NCI-H187 (cell line): ENCODE data around the gene LSM3.

Experiments used
- DNase-seq, 2 experiments: peaks; one replicate each; lab custom pipeline; 2025; lab: John Stamatoyannopoulos, UW

Gene LSM3

DNA sequence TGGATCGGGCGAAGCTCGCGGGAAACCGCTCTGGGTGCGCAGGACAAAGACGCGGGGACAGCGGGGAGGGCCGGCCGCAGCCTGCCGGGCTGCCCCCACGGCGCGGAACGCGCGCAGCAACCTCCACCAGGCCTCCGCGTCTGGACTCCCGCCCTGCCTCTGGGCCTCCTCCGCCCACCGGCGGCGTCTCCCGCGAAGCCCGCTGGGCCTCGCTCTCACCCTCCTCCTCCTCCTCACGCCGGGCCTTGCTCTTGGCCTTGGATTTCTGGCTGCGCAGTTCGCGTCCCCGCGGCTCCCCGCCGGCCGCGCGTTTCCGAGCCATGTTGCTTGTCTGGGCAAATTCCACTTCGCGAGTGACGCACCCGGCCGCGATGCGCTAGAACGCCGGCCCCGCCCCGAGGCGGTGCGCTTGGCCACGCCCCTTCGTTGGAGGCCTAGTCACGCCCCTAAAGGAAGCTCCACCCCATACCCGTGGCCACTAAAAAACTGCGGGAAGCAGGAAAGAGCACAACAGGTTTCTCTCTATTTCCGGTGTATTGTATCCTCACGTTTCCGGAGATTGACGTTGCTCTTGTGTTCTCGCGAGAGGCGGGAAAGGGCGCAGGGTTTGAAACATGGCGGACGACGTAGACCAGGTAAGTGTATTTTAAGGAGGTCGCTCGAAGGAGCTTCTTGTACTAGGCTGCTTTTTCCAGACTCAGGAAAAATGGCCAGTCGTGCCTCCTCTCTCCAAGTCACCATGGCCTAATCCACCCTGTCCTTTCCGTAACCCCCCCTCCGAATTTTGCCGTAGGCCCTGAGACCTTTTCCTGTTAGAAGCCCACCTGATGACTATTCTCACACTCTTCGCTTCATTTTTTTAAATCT lies at the start of gene LSM3, which contains the start of gene XPC:
LSM3 (plus strand) TSS at position 571 of the 867 bp plus-strand sequence; CDS start at position 615, 44 bp downstream.
XPC (minus strand) TSS at position 355 of the 867 bp plus-strand sequence; CDS start at position 322, 33 bp downstream.
- peak; percentile 60 to 87 for DNase-seq

DNA sequence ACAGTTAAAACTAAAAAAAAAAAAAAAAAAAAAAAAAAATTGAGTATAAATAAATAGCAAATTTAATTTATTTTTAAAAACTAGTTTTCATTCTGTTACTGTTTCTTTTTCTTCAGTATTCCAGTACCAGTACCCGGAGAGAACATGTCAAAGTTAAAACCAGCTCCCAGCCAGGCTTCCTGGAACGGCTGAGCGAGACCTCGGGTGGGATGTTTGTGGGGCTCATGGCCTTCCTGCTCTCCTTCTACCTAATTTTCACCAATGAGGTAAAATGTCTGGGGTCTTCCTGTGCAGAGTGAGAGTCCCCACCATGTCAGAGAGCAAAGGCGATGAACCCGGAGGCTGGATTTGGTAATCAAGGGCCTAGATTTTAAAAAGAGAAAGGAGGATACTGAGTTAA lies 49.3 kb upstream of the LSM3 start:
- no peak for DNase-seq

DNA sequence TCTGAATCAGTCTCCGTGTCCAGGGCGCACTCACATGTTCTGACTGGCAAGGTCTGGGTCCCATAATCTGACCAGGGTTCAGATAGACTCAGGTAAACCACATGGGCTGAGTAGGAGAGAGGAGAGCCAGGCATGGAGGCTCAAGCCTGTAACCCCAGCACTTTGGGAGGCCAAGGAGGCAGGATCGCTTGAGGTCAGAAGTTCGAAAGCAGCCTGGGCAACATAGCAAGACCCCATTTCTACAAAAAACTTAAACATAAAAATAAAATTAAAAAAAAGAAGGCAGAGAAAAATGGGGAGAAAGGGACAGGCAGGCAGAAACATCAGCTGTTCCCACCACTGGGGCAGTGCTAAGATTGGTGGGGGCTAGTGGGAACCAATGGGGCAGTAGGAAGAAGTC lies 48.4 kb upstream of the LSM3 start:
- DNase-seq: no peak

DNA sequence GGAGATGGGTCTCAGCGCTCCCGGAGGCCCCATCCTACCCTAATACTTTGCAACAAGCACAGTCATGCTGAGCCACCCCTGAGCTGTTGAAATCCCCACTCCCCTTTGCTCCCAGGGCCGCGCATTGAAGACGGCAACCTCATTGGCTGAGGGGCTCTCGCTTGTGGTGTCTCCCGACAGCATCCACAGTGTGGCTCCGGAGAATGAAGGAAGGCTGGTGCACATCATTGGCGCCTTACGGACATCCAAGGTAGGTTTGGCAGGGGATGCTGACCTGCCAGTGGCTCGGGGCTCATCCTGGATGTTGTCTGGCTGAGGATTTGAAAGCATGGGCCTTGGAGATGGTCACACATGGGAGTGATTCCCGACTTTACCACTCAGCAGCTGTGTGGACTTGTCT lies 47.9 kb upstream of the LSM3 start:
- DNase-seq: no peak

DNA sequence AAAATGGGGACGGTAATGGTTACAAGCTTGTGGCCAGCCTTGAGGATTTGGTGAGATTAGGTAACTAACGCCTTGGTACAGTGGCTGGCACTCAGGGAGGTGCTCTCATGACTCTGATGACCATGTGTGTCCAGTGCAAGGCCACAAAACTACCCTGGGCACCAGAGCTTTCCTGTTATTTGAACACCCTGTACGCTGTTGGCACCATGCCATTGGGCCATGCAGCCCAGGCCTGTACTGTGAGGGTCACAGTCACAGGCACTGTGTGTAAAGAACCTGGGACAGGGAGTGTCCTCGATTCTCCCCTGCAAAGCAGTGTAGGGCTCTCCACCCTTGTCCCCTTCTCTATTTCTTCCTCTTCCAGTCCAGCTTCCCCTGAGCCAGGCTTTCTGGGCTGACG lies 47.5 kb upstream of the LSM3 start:
- no peak for DNase-seq

DNA sequence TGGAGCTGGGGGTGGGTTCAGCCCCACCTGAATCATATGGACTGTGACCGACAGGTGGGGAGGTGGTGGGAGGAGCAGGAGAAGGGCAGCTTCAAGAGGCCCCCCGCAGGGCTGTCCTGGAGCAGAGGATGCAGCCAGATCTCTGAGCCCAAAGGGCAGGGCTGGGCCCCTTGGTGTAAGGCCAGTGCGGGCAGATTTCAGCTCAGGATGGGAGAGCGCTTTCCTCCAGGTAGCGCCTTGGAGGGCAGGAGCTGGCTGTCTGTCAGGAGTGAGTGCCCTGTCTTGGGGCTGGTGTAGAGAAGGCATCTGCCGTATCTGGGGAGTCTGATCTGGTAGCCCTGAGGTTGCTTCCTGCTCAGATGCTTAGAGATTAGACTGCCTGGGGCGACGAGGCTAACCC lies 46.5 kb upstream of the LSM3 start:
- DNase-seq: no peak

DNA sequence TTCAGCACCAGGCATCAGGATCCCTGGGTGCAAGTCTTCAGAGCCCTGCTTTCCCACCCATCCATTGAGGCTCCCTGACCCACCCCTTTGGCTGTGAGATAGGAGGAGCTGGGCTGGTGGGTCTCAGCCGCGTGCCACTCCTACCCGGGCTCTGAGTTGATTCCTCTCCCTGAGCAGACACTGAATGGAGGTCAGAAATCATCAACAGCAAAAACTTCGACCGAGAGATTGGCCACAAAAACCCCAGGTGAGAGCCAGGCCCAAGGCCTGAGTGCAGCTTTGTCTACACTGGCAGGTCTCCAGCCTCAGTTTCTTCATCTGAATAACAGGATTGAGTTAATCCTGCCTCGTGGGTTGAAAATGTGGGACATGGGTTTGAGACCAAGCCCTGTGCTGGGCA lies 45.9 kb upstream of the LSM3 start:
- DNase-seq: no peak

DNA sequence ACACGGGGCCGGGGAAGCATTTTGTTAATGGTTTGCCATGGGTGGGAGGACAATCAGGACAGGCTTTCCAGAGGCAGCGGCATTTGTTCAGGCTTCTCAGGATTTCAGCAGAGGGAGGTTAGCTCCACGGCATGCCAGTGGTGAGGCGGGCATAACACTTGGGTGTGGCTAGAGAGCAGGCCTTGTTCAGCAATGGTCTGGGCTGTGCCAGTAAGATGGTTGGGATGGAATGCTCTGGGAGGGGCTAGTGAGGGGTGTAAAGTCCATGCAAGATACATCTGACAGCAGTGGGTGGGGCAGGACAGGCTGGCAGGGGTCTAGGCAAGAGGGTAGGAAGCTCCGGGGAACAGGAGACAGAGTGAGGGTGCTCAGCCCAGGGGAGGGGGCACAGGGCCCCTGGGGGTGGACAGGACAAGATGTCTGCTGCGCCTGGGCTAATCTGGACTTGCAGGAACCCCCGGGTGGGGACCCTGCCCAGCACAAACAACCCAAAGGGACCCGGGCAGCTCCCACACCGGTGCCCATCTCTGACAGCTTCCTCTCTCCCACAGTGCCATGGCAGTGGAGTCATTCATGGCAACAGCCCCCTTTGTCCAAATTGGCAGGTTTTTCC lies 45.3 kb upstream of the LSM3 start:
- DNase-seq: no peak

DNA sequence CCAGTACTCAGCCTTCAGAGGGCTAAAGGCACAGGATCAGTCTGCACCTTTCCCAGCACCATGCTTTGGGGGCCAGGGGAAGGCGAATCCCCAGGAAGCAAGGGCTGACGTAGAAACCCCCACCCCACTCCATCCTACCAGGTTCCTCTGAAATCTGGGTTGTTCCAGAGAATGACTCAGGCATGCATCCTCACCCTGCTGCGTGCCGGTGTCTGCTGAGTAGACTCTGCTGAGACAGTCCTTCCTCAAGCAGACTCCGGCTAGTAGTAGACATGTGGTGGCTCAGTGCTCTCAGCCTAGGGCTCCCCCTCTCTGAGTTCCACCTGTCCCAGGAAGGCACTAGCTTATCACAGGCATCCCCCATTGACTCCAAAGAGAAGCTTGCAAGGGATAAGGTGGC lies 44.7 kb upstream of the LSM3 start:
- DNase-seq: no peak

DNA sequence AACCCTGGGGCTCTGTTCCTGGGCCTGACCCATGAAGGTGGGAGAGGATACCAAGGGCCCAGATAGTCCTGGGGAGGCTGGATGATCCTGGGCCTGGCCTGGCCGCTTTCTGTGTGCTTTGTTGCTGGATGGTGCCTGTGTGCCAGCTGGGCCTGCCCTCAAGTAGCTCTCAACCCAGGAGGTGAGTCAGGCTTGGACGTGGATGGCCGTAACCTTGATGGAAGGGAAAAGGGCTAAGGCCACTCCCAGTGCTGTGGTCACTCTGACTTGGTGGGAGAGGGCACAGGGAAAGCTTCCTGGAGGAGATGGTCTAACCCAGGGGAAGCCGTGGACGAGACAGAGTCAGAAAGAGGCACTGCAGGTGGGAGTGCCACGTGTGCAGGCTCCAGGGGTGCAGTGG lies 44.3 kb upstream of the LSM3 start:
- DNase-seq: no peak

DNA sequence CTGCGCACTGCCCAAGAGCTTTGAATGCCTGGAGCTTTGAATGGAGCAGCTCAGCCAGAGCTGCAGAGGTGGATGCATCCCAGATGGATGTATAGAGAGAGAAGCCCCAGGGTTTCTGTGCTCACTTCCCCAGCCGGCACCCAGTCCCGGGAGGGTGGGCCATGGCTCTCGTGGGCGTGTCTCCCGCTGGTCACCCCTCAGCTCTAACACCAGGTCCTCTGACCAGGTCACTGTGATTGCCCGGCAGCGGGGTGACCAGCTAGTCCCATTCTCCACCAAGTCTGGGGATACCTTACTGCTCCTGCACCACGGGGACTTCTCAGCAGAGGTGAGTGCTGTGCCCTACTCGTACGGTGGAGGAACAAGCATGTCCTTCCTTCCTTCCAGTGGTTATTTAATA lies 43.0 kb upstream of the LSM3 start:
- no peak for DNase-seq

DNA sequence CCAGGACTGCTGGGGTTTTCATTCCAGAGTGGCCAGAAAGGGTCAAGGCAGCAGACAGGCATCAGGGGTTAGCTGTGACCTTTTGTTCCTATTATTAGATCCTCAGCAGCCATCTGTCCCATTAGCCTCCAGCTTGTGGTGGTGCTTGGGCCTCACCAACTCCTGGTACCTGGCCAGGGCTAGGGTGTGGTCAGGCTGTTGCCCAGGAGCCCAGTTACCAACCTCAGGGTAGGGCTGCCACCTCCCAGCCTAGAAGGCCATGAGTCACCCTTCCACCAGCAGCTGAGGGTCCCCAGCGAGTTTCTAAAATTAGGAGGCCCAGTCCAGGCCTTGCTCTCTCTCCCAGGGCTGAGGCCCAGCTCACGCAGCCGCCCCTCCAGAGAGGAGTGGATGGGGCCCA lies 41.6 kb upstream of the LSM3 start:
- no peak for DNase-seq

DNA sequence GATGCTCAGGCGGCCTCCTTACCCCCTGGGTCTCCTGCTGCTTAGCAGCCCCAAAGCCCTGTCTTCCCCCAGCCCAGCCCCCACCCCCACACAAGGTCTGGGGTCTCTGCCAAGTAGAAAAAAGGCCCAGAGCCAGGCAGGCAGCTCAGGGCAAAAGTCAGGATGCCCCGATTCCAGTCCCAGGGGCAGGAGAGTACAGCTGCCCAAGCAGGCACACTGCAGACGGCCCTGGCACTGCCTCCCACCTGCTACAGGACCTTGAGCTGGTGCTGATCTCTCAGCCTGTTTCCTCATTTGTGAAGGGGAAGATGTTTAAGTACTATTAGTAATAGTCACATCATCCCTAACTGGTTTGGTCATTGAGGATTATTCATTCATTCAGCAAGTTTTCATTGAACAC lies 41.2 kb upstream of the LSM3 start:
- no peak for DNase-seq

DNA sequence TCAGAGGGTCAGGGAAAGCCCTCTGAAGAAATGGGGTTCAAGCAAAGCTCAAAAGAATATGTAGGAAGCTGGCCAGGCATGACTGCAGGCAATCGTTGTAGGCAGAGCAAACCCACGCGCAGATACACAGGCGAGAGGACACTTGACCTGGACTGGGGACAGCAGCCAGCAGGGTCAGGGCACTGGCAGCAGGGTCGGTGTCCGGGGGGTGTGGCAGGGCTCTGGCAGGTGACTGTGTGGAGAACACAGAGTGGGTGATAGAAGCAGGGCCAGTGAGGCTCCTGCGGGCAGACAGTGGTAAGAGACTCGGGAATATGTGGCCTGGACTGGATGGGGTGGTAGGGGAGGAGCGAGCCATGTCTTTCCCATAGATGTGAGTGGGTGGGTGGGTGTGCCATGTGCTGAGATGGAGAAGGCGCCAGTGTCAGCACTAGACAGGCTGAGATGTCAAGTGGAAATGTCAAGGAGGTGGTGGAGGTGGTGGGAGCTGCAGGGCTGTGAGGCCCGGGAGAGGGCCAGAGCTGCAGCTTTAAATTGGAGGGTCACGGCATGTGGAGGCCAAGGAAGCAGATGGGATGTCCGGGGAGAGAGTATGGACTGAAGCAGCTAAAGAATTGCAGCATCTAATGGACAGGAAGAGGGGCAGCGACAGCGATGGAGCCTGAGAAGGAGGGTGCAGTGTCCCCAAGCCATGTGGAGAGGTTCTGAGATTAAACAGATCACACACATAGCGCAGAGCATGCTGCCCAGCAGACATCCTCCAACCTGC lies 40.3 kb upstream of the LSM3 start:
- DNase-seq: no peak

DNA sequence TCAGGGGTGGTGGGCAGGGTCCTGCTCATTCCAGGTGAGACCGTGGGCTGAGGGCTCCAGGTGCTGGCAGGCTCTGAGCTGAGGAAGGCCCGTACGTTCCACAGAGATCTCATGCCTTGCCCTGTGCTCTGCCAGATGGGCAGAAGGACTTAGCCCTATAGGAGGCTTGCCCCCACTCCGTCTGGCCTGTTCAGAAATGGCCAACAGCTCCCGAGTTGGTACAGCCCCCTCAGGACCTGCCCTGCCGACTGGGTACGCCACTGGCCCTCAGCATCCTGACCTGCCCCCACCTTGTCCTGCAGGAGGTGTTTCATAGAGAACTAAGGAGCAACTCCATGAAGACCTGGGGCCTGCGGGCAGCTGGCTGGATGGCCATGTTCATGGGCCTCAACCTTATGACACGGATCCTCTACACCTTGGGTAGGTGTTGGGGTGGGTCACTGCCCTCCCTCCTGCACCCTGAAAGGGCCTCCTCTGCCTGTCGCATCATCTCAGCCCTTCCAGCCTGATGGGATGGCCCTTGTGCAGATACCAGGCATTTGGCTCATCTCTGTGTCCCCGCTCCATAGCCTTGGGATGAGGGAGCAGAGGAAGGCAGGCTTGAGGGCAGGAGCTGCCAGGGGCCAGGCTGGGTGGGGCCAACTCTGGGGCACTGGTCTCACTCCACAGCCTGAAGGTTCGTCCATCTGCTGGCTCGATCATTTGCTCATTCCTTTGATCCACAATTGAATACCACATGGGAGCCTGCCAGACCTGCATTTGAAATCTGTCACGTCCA lies 39.5 kb upstream of the LSM3 start:
- no peak for DNase-seq

DNA sequence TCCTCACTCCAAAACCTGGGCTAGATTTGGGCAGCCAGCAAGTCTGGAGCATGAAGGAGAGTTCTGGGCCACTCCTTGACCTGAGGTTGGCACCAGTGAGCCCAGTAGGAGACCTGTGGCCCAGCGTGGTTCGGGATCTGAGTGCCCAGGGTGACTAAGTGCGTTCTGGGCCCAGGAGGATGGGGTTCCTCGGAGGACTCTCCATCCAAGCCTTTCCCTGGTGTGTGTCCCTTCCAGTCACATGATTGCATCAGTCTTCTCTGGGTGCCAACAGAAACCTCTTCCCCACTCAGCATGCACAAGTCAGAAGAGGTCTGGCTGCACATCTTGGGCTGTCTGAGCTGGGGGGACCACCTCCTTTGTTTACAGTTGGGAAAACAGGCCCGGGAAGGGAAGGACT lies 38.8 kb upstream of the LSM3 start:
- DNase-seq: no peak

DNA sequence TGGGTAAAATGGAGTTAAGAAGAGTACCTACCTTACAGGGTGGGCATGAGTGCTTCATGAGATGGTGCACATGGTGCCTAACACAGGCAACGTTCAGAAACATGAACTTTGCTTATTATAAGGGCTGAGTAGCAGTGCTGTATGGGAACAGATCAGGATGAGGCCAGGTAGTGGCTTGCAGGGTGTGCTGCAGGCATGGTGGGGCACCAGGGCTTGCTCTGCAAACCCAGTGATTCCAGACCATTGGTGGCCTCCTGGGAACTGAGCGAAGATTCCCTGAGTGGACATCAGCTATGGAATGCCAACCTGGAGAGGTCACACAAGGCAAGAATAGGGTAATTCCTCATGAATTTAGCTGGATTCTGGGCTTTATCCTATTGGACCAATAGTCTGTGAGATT lies 37.9 kb upstream of the LSM3 start:
- DNase-seq: no peak

DNA sequence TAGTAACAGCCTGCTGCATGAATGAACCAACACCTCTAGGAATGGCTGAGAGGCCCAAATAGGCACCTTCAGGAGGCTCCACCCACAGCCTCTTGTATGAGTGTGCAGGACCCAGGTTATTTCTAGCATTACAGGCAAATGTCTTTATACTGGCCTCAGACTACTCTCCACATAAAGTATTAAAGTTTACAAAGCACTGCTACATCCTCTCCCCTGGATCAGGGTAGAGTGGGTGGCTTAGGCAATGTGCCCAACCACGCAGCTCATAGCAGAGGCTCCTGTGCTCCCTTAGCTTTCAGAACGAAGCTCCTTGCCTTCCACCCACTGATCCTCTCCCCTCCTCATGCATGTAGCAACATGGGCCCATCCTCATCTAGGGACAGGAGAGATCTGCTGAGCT lies 37.5 kb upstream of the LSM3 start:
- no peak for DNase-seq

DNA sequence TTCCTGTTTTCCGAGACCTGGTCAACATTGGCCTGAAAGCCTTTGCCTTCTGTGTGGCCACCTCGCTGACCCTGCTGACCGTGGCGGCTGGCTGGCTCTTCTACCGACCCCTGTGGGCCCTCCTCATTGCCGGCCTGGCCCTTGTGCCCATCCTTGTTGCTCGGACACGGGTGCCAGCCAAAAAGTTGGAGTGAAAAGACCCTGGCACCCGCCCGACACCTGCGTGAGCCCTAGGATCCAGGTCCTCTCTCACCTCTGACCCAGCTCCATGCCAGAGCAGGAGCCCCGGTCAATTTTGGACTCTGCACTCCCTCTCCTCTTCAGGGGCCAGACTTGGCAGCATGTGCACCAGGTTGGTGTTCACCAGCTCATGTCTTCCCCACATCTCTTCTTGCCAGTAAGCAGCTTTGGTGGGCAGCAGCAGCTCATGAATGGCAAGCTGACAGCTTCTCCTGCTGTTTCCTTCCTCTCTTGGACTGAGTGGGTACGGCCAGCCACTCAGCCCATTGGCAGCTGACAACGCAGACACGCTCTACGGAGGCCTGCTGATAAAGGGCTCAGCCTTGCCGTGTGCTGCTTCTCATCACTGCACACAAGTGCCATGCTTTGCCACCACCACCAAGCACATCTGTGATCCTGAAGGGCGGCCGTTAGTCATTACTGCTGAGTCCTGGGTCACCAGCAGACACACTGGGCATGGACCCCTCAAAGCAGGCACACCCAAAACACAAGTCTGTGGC lies 36.8 kb upstream of the LSM3 start:
- DNase-seq: no peak

DNA sequence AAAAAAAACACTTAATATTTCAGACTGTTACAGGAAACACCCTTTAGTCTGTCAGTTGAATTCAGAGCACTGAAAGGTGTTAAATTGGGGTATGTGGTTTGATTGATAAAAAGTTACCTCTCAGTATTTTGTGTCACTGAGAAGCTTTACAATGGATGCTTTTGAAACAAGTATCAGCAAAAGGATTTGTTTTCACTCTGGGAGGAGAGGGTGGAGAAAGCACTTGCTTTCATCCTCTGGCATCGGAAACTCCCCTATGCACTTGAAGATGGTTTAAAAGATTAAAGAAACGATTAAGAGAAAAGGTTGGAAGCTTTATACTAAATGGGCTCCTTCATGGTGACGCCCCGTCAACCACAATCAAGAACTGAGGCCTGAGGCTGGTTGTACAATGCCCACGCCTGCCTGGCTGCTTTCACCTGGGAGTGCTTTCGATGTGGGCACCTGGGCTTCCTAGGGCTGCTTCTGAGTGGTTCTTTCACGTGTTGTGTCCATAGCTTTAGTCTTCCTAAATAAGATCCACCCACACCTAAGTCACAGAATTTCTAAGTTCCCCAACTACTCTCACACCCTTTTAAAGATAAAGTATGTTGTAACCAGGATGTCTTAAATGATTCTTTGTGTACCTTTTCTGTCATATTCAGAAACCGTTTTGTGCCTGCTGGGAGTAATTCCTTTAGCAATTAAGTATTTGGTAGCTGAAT lies 35.9 kb upstream of the LSM3 start:
- DNase-seq: no peak
